Ishikawa (cell line): ENCODE results near the gene TMEM132A.

Experiments used
- EGR1 ChIP-seq: IDR thresholded peaks from 2 replicates; pipeline ENCODE4 v1.6.1; 2012
- EP300 ChIP-seq: IDR thresholded peaks from 2 replicates; pipeline ENCODE4 v1.6.1; 2012; ENCODE audit warnings: borderline replicate concordance
- FOXM1 ChIP-seq: IDR thresholded peaks from 2 replicates; pipeline ENCODE4 v1.6.1; 2012; ENCODE audit warnings: low read depth, borderline replicate concordance
- RAD21 ChIP-seq: IDR thresholded peaks from 2 replicates; pipeline ENCODE4 v1.6.1; 2012; ENCODE audit warnings: low read depth
- TAF1 ChIP-seq: IDR thresholded peaks from 2 replicates; pipeline ENCODE4 v1.6.1; 2012; ENCODE audit warnings: low read depth, mild to moderate bottlenecking
- TEAD4 ChIP-seq: IDR thresholded peaks from 2 replicates; pipeline ENCODE4 v1.6.1; 2012
- YY1 ChIP-seq: IDR thresholded peaks from 2 replicates; pipeline ENCODE4 v1.6.1; 2012; ENCODE audit warnings: low read depth
- TF ChIP-seq, protein P1 (sequence below): IDR thresholded peaks from 2 replicates; pipeline ENCODE4 v1.6.1; 2012

- no peak for TF ChIP-seq EGR1
- TF ChIP-seq EP300, result no peak
- TF ChIP-seq, protein P1, sequence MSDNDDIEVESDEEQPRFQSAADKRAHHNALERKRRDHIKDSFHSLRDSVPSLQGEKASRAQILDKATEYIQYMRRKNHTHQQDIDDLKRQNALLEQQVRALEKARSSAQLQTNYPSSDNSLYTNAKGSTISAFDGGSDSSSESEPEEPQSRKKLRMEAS, result no peak
- TF ChIP-seq TAF1, result no peak
- no peak for TF ChIP-seq YY1
- TF ChIP-seq TEAD4, result no peak
- TF ChIP-seq RAD21, result no peak
- no peak for TF ChIP-seq FOXM1
These were observed 5.9 kb upstream of the TMEM132A start for GRCh38 chr11:60918251-60918938.
